HS-5 (cell line): ENCODE measurements around the gene BICD1.
A peak's percentile ranks its signal among the peaks of the same experiment; 100 is the strongest.
"Not testable (repeated sequence)": the region's sequence is repeated elsewhere in the genome, so short reads cannot be mapped to it uniquely, and the experiment has no call there.

ENCODE experiments used
- DNase-seq: peaks from one replicate; pipeline ENCODE4 v3.0.0-alpha.2; 2012; ENCODE audit warnings: low read depth

Gene BICD1

DNA sequence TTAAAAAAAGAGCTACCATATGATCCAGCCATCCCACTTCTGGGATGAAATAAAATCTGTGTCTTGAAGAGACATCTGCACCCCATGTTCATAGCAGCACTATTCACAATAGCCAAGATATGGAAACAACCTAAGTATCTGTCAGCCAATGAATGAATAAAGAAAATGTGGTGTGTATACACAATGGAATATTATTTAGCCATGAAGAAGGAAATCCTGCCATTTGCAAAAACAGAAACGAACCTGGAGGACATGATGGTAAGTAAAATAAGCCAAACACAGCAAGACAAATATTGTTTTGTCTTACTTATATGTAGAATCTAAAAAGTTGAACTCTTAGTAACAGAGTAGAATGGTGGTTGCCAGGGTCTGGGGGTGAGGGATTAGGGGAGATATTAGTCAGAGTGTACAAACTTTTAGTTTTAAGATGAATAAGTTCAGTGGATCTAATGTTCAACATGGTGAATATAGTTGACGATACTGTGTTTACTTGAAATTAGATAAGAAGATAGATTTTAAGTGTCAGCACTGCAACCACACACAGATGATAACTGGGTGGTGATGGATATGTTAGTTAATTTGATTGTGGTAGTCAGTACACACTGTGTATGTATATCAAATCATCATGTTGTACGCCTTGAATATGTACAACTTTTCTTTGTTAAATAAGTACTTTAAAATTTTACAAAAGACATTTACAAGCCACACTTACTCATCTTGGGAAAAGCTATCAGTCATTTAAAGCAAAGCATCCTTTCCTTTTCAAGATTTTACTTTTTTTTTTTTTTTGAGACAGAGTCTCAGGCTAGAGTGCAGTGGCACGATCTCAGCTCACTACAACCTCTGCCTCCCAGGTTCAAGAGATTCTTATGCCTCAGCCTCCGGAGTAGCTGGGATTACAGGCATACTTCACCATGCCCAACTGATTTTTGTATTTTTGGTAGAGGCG, 89.9 kb downstream of the BICD1 start:
- DNase-seq: no peak

DNA sequence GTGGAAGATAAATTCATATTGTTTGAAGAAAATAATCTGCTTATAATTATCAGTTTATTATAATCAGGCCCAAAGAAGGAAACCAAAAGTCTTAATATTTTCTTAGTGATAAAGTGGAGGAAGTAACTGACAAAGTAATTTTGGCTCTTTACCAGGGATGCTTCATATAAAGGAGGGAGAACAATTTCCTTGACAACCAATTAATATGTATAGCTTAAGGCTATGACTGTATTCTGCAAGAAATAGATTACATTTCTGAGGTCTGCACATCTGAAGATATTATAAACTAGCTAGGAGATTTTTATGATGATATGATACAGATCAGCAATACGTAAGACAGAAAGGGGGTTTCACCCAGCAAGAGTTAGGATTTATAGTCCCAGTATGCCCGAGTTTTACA, 90.8 kb downstream of the BICD1 start:
- DNase-seq: no peak

DNA sequence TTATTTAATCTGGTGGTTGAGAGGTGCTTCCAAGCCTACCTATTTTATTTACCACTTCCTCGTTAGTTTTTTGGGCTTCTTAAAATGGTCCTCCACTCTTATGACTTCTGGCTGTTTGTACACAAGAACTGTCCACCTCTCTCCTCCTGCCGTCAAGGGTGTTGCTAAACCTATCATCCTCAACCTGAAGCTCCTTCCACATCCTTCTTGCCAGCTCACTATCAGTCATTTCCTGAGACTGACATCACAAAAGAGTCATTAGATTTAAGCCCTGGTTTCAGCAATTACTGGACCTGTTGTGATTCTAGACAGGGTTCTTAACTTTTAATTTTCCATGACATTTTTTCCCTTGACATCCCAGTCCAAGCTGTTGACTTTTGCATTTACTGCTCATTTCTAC, 91.9 kb downstream of the BICD1 start:
- DNase-seq: peak; percentile 62

DNA sequence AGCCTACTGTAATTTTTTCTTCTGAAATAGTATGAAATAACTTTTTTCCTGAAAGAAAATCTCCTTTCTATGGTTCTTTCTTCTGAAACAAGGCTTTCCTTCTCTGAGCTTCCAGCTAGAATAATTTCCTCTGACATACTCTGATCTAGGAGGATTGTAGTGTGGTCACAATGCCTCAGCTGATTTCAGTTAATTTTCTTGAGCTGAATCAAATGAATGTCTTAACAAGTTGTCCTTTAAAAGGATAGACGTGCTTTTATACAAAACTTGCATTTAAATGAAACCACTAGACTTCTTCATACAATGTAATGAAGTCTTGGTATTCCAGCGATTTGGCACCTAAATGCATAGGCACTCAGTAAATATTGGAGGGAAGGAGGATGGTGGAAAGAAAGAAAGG, 94.4 kb downstream of the BICD1 start:
- DNase-seq: no peak

DNA sequence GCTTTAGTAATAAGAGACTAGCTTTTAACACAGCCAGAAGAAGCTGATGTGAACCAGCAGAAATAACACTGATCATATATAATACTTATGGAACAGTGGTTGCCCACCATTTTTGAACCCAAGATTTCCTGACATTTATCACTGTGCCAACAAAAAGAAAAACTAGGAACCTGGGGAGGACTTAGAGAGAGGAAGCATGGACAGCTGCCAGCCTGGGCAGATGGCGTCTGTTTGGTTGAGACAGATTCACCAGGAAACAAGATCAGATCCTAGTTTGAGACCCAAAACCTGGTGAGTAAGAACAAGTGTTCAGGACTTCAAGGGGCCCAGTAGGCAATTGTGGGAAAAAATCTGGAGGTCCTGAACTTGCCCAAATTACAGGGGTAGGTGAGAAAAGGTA, 95.3 kb downstream of the BICD1 start:
- no peak for DNase-seq

DNA sequence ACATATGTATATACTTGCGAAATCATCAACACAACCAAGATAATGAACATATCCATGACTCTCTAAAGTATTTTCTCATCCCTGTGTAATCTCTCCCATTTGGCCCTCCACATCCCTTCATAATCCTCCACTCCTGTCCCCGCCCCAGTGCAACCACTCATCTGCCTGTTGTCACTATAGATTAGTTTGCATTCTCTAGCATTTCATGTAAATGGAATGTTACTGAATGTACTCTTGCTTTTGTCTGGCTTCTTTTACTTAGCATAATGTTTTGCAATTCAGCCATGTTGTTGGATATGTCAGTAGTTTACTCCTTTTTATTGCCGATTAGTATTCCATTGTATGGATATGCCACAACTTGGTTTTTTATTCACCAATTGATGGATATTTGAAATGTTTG, 99.1 kb downstream of the BICD1 start:
- DNase-seq: no peak

DNA sequence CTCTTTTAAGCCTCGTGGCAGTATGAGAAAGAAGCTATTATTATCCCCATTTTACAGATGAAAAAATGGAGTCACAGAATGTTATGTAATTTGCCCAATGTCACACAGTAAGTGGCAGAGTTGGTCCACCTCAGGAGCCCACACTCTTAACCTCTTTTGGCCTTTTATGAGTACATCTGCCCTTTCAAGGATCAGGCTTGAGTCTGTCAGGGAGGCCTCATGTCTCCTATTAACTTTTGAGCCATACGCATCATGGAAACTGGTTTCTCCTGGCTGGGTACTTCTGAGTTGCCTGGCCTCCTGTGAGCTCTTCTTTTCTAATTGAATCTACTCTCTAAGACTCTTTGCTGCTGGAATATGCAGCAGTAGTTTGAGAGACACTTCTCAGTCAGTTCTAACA, 101.7 kb downstream of the BICD1 start:
- DNase-seq: no peak

DNA sequence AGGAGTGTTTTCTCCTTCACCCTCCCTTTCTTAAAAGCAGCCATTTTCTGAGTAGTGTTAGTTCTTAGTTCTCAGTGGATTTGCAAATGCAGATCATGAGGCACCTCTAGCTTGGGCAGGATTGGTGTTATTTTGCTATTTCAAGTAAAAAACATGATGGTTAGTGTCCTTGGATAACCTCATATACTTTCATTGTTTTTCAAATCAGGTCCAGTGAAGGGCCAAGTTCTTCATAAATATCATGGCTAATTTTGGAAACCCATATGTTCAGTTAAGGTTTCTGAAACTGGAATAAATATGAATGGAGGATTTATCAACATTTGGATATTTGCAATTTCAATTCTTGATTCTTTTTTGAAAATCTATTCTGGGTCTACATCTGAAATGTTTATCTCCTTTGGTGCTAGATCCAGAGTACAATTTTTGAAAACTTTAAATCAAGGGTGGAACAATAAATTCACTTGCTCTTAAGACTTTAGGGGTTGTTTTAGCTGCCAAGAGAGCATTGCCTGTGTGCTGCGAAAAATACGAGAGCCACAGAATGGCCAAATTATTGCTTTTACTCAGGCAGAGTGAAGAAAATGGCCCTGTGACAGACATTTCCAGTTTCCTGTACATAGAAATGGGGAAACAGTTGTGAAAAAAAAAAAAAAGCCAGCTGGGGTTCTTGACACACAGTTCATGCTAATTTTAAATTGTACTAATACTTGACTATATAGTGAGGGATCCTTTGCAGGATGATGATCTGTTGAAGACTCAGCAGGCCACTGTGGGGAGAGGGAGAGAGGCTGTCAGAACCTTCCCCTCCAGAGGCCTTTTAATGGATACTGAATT, 104.6 kb downstream of the BICD1 start:
- DNase-seq: no peak

DNA sequence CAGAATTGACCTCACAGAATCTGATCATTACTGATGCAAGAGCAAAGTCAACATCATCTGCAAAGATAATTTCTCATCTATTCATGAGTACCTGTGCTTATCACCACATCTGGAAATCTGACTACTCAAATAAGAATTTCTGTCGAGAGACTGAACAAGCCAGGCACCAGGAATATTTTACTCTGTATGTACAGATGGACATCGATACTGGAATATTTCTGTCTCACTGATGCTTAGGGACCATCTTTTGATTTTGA, 105.2 kb downstream of the BICD1 start:
- no peak for DNase-seq

DNA sequence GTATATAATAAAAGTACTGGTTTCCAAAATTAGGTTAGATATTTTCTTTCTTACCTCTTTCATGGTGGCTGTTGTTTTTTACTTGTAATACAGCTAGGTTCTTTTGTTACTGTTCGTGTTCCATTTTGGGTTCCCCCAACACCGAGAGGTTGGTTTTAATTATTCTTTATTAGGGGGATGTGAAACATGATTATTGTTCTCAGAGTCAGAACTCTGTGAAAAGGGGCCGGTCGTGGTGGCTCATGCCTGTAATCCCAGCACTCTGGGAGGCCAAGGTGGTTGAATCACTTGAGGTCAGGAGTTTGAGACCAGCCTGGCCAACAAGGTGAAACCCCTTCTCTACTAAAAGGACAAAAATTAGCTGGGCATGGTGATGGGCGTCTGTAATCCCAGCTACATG, 108.1 kb downstream of the BICD1 start:
- no peak for DNase-seq

DNA sequence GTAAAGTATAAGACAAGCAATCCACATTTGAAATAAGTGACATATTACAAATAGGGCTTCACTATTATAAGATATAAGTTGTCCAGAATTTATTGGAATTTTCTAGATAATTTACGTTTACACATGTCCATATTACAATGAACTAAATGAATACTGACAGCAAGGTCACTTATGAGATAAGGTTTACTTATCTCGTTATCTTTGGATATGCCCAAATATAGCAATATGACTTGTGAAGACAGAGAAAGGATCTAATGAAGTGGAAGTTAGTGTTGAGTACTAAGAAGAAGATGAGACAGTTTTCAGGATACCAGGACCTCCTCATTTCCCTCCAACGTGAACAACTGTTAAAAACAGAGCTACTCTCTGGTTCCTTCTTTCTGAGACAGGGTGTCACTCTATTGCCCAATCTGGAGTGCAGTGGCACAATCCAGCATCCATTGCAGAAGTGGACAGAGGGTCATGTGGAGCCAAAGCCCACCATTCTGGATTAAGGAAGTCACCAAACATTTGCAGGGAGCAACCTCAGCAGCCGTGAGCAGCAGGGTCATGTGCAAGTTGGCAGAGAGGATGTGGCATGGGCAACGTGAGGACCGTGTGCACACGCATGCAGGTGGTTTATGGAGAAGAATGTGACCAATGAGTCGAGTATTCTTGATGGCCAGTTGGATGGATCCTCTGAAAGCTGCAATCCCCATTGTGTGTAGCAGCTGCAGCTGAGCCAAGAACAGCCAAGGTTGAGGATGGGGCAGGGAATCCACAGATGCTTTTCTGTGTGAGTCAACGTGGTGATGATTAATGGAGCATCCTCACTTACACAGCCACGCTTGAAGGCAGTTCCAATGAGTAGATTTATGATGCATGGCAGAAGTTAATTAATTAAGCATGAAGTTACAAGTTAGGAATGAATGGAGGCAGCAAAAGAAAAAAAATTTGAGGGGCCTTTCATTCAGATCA, 111.0 kb downstream of the BICD1 start:
- peak; percentile 86 for DNase-seq

DNA sequence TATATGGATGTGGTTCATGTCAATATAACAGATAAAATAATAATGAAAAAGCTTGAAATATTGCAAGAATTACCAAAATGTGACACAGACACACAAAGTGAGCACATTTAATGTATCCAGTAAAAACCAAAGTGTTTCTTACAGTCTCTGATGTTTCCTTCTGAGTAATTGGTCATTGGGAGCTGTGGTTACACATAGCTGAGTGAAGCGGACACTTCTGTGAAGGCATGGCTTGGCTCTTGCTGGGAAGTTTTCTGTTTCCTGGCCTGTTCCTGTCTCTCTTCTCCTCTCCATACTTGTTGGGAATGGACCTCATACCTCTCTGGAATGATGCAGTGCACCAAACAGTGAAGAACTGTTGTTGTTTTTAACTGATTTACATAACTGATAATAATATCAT, 117.3 kb downstream of the BICD1 start:
- no peak for DNase-seq

DNA sequence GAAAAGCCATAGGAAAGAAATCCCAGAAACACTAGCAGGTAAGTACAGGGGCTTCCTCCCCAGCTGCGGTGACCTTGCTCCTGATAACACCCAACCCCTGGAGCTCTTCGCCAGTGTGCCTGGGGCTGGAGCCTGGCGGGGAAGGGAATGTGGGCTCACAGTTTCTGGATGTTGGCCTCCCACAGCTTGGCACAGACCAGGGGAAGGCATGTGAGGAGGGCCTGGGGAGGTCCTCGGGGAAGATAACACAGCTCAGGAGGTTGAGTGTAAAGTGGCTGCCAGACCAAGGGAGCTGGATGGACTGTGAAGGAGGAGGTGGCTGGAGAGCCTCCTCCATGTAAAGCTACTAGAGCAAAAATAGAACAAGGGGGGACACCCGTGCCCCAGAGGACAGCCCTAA, 120.1 kb downstream of the BICD1 start:
- DNase-seq: no peak

DNA sequence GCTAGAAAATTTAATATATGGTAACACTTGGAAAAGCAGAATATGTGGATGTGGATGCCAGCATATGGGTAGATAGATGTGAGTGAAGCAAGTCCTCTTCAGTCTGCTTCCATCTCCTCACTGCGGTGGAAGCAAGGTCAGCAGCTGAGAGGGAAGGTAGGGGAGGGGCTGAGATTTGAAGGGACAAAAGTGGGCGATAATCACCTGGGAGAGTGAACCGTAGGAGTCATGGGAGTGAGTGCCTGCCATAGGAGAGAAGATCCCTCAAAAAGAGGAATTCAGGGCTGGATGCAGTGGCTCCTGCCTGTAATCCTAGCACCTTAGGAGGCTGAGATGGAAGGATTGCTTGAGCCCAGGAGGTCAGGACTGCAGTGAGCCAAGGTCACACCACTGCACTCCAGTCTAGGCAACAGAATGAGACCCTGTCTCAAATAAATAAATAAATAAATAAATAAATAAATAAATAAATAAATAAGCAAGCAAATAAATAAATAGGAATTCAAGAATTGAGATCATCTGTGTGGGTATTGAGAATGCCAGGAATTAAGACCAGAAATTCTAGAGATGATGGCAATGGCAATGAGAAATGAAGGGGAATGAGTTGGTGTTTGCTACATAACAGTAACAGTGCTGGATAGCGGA, 123.4 kb downstream of the BICD1 start:
- no peak for DNase-seq

DNA sequence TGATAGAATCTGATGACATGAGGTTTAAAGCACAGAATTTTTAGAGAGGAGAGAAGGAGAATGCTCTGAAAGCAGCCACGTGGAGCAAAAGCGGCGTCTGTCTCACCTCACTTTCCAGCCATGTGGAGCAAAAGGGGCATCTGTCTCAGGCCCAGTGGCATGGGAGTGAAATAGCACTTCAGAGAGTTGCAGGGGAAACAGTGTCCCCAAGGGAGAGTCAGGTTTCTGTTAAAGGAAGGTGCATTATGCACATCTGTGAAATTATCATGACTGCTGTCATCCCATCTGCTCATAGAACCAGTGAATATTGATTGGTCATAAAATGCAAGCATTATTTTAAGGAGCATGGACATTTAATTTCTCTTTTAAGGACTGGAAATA, 124.0 kb downstream of the BICD1 start:
- DNase-seq: no peak

DNA sequence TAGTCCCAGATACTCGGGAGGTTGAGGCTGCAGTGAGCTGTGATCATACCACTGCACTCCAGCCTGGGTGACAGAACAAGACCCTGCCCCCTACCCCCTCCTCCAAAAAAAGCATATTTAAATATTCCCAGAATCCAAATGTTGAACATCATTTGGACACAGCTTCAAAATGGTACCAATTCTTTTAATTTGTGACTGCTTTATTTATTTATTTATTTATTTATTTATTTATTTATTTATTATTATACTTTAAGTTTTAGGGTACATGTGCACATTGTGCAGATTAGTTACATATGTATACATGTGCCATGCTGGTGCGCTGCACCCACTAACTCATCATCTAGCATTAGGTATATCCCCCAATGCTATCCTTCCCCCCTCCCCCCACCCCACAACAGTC, 124.7 kb downstream of the BICD1 start:
- DNase-seq: not testable (repeated sequence)

DNA sequence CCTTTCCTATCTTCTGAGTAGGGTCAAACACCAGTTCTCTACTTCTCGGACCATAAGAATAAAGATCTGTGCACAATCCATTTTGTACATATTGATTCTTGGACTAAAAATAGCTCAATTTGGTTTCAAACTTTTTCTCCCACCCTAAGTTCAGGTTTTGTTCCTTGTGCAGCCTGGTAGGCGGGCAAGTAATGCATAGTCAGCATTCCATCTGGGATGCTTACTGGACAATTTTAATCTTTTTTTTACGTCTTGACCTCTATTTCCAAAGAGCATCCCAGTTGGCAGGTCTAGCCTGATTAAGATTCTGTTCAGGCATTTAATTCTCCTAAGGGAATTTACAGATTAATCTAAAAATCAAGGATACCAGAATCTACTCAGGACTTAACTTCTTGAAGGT, 126.9 kb downstream of the BICD1 start:
- no peak for DNase-seq

DNA sequence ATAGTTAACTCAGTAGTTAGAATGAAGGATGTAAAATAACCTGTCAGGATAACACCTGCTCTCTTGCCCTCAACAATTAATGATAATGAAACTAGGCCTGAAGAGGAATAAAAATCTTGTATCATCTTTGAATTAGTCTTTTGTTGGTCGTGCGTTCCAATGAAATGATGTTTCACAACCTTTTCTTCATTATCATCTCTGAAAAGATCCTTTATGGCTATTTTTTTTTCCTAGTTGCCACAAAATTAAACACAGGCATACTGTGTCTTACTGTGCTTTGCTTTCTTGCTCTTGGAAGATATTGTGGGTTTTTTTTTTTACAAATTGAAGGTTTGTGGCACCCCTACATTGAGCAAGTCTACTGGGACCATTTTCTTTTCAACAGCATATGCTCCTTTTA, 128.6 kb downstream of the BICD1 start:
- DNase-seq: no peak

DNA sequence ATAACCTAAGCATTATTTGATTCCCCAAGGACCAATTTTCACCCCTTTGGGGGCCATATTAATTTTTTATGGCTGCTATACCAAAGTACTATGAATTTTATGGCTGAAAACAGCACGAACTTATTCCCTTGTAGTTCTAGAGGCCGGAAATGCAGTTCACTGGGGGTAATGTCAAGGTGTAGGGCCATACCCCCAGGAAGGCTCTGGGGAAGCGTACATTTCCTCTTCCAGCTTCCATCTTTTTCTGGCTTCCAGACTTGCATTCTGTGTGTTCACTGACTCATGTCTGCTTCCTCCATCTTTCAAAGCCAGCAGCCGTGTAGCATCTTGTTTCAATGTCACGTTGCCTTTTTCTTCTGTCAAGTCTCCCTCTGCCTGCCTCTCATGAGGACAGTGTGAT, 133.5 kb downstream of the BICD1 start:
- DNase-seq: no peak

DNA sequence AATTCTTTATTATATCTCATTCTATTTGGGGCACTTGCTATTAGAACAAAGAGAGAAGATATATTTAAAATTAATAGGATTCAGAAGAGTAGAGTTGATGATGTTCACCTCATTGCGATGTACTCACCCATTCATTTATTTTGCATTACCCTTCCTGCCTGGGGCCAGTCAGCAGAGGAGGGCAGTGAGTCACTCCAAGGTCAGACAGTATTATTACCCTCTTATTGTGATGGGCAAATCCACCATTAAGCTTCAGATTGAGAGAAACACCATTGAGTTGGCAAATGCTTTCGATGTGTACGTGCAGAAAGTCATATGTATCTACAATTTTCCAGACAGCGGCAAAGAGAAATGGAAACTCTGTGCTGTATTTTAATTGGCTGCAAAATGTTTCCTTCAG, 134.2 kb downstream of the BICD1 start:
- DNase-seq: no peak

DNA sequence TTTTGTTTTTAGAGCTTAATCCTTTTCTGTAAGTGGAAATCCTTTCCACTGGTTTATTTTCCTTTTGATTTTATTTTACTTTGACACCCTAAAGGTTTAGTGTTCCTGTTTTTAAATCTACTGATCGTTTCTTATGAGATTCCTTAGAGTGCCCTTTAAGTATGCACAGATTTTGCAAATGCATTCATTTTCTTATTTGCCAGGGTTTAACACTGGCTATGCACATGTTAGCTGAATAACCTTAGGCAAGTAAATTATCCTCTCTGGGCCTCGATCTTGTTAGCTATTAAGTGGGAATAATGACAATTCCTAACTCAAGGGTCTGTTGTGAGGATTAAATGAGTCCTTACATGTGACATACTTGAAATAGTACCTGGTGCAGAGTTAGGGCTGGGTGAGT, 136.0 kb downstream of the BICD1 start:
- DNase-seq: no peak
